Activated CD8-positive, alpha-beta T cell treated with anti-CD3 and anti-CD28 coated beads for 36 hours (primary cell): ENCODE results near the gene BRF1. TPM values are rescaled to one million over a fixed set of nuclear protein-coding genes. Genes with fewer than 3 reads are reported as not detected.

Source experiments
- ATAC-seq: fragments of 200-7000 bp; cut with Tn5 transposase; one replicate; pipeline ENCODE4 v1.10.0; 2021; ENCODE audit warnings: mild to moderate bottlenecking, moderate library complexity
- CTCF ChIA-PET: fragments of 350-600 bp; sonication (Branson Sonifier 250); formaldehyde crosslinking; loops from one replicate; lab custom pipeline; 2021; ENCODE audit warnings: antibody characterized with exemption; lab: Charles Lee
- POLR2A ChIA-PET: fragments of 350-600 bp; sonication (Branson Sonifier 250); formaldehyde crosslinking; loops from one replicate; lab custom pipeline; 2021; ENCODE audit warnings: antibody characterized with exemption; lab: Charles Lee
- DNase-seq: peaks from one replicate; pipeline ENCODE4 v3.0.0-alpha.2; 2020
- H3K27ac Mint-ChIP-seq: one replicate; pipeline ENCODE4 v1.8.0; 2021; ENCODE audit warnings: mild to moderate bottlenecking, mixed read lengths
- H3K27me3 Mint-ChIP-seq: one replicate; pipeline ENCODE4 v1.8.0; 2021; ENCODE audit warnings: mixed read lengths
- H3K36me3 Mint-ChIP-seq: one replicate; pipeline ENCODE4 v1.8.0; 2021; ENCODE audit warnings: low read depth, mixed read lengths
- H3K4me1 Mint-ChIP-seq: one replicate; pipeline ENCODE4 v1.8.0; 2021; ENCODE audit warnings: low read depth, mixed read lengths
- H3K4me3 Mint-ChIP-seq: one replicate; pipeline ENCODE4 v1.8.0; 2021; ENCODE audit warnings: mild to moderate bottlenecking, moderate library complexity, mixed read lengths
- H3K9me3 Mint-ChIP-seq: one replicate; pipeline ENCODE4 v1.8.0; 2021; ENCODE audit warnings: mixed read lengths
- CTCF ChIP-seq: fragments of 200-600 bp; IDR thresholded peaks from one replicate; pipeline ENCODE4 v1.8.0; 2022; ENCODE audit warnings: antibody characterized with exemption, mild to moderate bottlenecking
- intact Hi-C: fragments of 100-400 bp; cut with micrococcal nuclease; formaldehyde crosslinking; loops from one replicate; pipeline ENCODE4 v1.10.0; 2022
- total RNA-seq, 2 experiments: library from RNA; stranded (reverse); gene quantifications; one replicate each; pipeline ENCODE4 v1.2.3, GENCODE V29; 2021

BRF1 gene
- total RNA-seq, 2 experiments from 2014 or later, result 25.3 to 26.6 TPM

GRCh38 chr14:105323663-105324062 is 22.9 kb upstream of the BRF1 start:
- DNase-seq (no peak), ATAC-seq (no peak)
- intact Hi-C loops, result no loop called here
- CTCF ChIA-PET, result no interaction called here
- no peak overlapping the region for H3K27ac Mint-ChIP-seq
- no peaks in the 10 kb centered on the region for H3K27me3 Mint-ChIP-seq
- TF ChIP-seq CTCF, result no peak
- H3K4me3 Mint-ChIP-seq, result no peak overlapping the region
- no peaks in the 10 kb centered on the region for H3K9me3 Mint-ChIP-seq
- POLR2A ChIA-PET, result no interaction called here
- H3K36me3 Mint-ChIP-seq, result no peaks in the 10 kb centered on the region
- peaks cover 6% of the 10 kb centered on the region for H3K4me1 Mint-ChIP-seq

GRCh38 chr14:105322791-105323556 is 22.2 kb upstream of the BRF1 start:
- Mint-ChIP-seq H3K4me1 (peaks cover 6% of the 10 kb centered on the region), H3K36me3 (no peaks in the 10 kb centered on the region), H3K9me3 (no peaks in the 10 kb centered on the region), H3K27me3 (no peaks in the 10 kb centered on the region), H3K4me3 (no peak overlapping the region), H3K27ac (no peak overlapping the region)
- no peak for DNase-seq
- intact Hi-C loops, result no loop called here
- TF ChIP-seq CTCF, result no peak
- ATAC-seq, result no peak
- ChIA-PET CTCF (interaction anchor here (1.5 kb wide), 1 partner anchor 12 kb away, joined by 4 read pairs; no protein-coding TSS in a partner anchor), POLR2A (interaction anchor here (0.6 kb wide), 1 partner anchor 9 kb away, joined by 3 read pairs; the partner anchor contains the start of gene PACS2)

DNA sequence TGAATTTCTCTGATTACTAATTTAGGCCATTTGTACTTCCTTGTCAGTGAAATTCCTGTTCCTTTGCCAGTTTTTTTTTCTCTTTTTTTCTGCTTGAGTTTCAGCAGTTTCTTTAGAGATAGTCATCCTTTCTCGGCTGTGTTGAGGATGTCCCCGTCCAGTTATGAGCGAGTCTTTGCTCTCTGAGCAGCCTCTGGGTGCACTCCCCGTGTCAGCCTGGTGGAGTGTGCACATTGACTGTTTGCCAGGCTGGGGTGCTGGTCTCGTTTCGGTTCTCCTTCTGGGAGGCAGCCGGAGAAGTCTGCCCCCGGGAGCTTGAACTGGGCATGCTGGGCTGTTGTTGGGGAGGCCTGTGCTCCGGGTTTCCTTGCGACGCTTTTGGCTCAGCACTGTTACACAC is 16.7 kb upstream of the BRF1 start:
- Mint-ChIP-seq H3K9me3 (no peaks in the 10 kb centered on the region), H3K36me3 (no peaks in the 10 kb centered on the region), H3K27ac (no peak overlapping the region), H3K4me3 (no peak overlapping the region), H3K27me3 (no peaks in the 10 kb centered on the region), H3K4me1 (peaks cover 31% of the 10 kb centered on the region)
- CTCF ChIA-PET, result interaction anchor here (1.7 to 3.0 kb wide), 2 partner anchors 17 to 22 kb away, joined by 3 to 11 read pairs; partner anchors contain the start of gene BRF1
- peak; percentile 32 for DNase-seq
- no peak for TF ChIP-seq CTCF
- no peak for ATAC-seq
- POLR2A ChIA-PET, result interaction anchor here (0.8 to 1.1 kb wide), 2 partner anchors 12 to 112 kb away, joined by 4 read pairs; no protein-coding TSS in a partner anchor
- intact Hi-C loops, result no loop called here

DNA sequence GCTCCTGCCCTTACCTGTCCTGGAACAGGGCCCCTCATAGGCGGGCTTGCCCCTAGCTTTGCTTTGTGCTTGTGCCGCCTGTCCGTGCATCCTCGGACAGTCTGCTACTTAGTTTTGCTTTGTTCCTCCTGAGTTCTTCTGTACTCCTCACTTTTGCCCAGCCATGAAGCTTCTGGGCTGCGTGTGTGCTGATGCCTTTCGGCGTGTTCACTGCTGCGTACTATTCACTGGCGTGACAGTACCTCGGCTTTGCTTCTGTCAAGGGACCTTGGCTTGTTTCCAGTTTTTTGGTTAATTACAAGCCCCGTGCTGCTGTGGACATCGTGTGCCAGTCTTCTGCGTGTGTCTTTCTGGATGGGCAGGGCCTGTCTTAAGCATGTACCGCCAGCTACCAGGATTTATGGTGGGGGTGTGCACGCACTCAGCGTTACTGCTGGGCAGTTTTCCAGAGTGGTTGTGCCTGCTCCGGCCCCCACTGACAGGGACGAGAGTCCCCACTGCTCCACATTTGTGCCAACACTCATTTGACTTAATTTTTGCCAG is 16.2 kb upstream of the BRF1 start:
- CTCF ChIA-PET, result interaction anchor here (1.0 to 3.0 kb wide), 2 partner anchors 16 to 226 kb away, joined by 3 to 11 read pairs; partner anchors contain the start of gene BRF1
- no peak overlapping the region for H3K27ac Mint-ChIP-seq
- no peak overlapping the region for H3K4me3 Mint-ChIP-seq
- H3K4me1 Mint-ChIP-seq, result peaks cover 31% of the 10 kb centered on the region
- H3K9me3 Mint-ChIP-seq, result no peaks in the 10 kb centered on the region
- no peak for ATAC-seq
- no peak for TF ChIP-seq CTCF
- intact Hi-C loops, result no loop called here
- H3K36me3 Mint-ChIP-seq, result no peaks in the 10 kb centered on the region
- DNase-seq, result no peak
- H3K27me3 Mint-ChIP-seq, result no peaks in the 10 kb centered on the region
- POLR2A ChIA-PET, result interaction anchor here (0.8 to 1.1 kb wide), 2 partner anchors 12 to 111 kb away, joined by 4 read pairs; no protein-coding TSS in a partner anchor

- Mint-ChIP-seq H3K27ac (no peak overlapping the region), H3K4me3 (peak overlapping the region; percentile 87), H3K27me3 (no peaks in the 10 kb centered on the region), H3K36me3 (no peaks in the 10 kb centered on the region), H3K9me3 (no peaks in the 10 kb centered on the region), H3K4me1 (peaks cover 31% of the 10 kb centered on the region)
- DNase-seq (no peak), ATAC-seq (no peak)
- ChIA-PET CTCF (interaction anchor here (1.0 to 3.0 kb wide), 3 partner anchors 16 to 225 kb away, joined by 3 to 11 read pairs (median 3); partner anchors contain the start of gene BRF1), POLR2A (interaction anchor here (0.8 to 1.1 kb wide), 2 partner anchors 11 to 111 kb away, joined by 4 read pairs; no protein-coding TSS in a partner anchor)
- intact Hi-C loops, result no loop called here
- no peak for TF ChIP-seq CTCF
Observed at GRCh38 chr14:105316577-105316941, 15.8 kb upstream of the BRF1 start.
